MCF 10A (cell line): Measurements from ENCODE around the gene COASY. TPM values are rescaled to one million over a fixed set of nuclear protein-coding genes. Genes with fewer than 3 reads are reported as not detected.

Experiments
- BruUV-seq: library from RNA; stranded (reverse); fragments of 400-500 nt; replicated peaks from 2 replicates; lab custom pipeline; 2021; lab: Mats Ljungman, UMichigan
- CTCF ChIA-PET: fragments of 300-600 bp; sonication (Branson Sonifier 250); formaldehyde crosslinking; extraction: SDS; loops from one replicate; lab custom pipeline; 2021; ENCODE audit warnings: antibody characterized with exemption, inconsistent platforms; lab: Yijun Ruan, JAX
- POLR2A ChIA-PET: fragments of 300-600, 350-650 bp; sonication (Branson Sonifier 250); formaldehyde crosslinking; extraction: SDS; loops from one replicate; lab custom pipeline; 2020; ENCODE audit warnings: antibody characterized with exemption, inconsistent platforms; lab: Yijun Ruan, JAX
- DNase-seq: peaks from one replicate; pipeline ENCODE4 v3.0.0-alpha.2; 2018; ENCODE audit not compliant: unreplicated experiment
- H3K27ac Mint-ChIP-seq: one replicate; pipeline ENCODE4 v1.8.0; 2022; ENCODE audit warnings: mild to moderate bottlenecking, low read depth, mixed read lengths; ENCODE audit not compliant: unreplicated experiment
- H3K27me3 Mint-ChIP-seq: one replicate; pipeline ENCODE4 v1.8.0; 2022; ENCODE audit warnings: mixed read lengths; ENCODE audit not compliant: insufficient read depth, unreplicated experiment
- H3K36me3 Mint-ChIP-seq: one replicate; pipeline ENCODE4 v1.8.0; 2022; ENCODE audit warnings: mild to moderate bottlenecking, moderate library complexity, mixed read lengths; ENCODE audit not compliant: insufficient read depth, unreplicated experiment
- H3K4me1 Mint-ChIP-seq: one replicate; pipeline ENCODE4 v1.8.0; 2022; ENCODE audit warnings: mixed read lengths; ENCODE audit not compliant: insufficient read depth, unreplicated experiment
- H3K4me3 Mint-ChIP-seq: one replicate; pipeline ENCODE4 v1.8.0; 2022; ENCODE audit warnings: mild to moderate bottlenecking, moderate library complexity, mixed read lengths; ENCODE audit not compliant: unreplicated experiment
- H3K9me3 Mint-ChIP-seq: one replicate; pipeline ENCODE4 v1.8.0; 2022; ENCODE audit warnings: mixed read lengths; ENCODE audit not compliant: unreplicated experiment
- intact Hi-C: fragments of 100-400 bp; cut with micrococcal nuclease; formaldehyde crosslinking; loops from 2 replicates; pipeline ENCODE4 v1.14.1; 2022
- total RNA-seq: library from RNA; stranded (reverse); gene quantifications from 2 replicates; pipeline ENCODE4 v1.2.3, GENCODE V29; 2022
- TF ChIP-seq, protein P1 (sequence below): fragments of 200-600 bp; IDR thresholded peaks from one replicate; pipeline ENCODE4 v1.8.0; 2022; ENCODE audit warnings: antibody characterized with exemption, mild to moderate bottlenecking; ENCODE audit not compliant: unreplicated experiment

COASY gene
- total RNA-seq, 1 experiment from 2014 or later = 82.6 TPM

DNA sequence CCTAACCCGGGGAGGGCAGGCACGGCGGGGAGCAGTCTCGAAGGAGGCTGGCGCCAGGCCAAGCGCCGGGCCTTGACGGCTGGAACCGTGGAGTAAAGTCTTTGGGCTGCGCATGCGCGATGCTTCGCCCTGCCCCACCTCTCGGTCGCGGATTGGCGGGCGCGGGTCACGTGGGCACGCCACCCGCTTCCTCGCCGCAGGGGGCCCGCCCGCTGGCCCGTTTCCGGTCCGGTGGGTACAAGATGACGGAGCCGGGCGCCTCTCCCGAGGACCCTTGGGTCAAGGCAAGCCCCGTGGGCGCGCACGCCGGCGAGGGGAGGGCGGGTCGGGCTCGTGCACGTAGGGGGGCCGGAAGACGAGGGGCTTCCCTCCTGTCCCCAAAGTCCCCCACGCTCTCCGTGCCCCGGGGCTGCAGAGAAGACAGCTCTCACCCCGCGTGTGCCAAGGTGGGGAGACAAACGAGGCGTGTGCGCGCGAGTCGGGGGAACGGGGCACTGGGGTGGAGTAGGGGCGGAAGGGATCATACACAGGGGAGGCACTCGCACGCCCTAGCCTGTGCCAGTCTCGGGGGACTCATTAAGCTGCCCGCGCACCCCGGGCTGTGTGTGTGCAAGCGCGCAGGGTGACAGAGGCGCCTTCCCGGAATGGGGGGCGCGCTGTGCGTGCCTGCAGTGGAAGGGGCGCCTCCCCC, 5.1 kb downstream of the COASY start, which contains the start of gene MLX:
TSS of gene MLX (plus strand) at position 218 of the 691 bp plus-strand sequence. CDS start at position 243, 25 bp downstream.
- H3K4me3 Mint-ChIP-seq = peak within 1 kb of the TSS; percentile 79
- peak within 1 kb of the TSS; percentile 90 for H3K27ac Mint-ChIP-seq
- intact Hi-C loops = no loop called here
- no peaks in the 10 kb centered on the region for H3K9me3 Mint-ChIP-seq
- BruUV-seq = no TSS peak
- no peaks in the 10 kb centered on the region for H3K27me3 Mint-ChIP-seq
- TF ChIP-seq, protein P1, sequence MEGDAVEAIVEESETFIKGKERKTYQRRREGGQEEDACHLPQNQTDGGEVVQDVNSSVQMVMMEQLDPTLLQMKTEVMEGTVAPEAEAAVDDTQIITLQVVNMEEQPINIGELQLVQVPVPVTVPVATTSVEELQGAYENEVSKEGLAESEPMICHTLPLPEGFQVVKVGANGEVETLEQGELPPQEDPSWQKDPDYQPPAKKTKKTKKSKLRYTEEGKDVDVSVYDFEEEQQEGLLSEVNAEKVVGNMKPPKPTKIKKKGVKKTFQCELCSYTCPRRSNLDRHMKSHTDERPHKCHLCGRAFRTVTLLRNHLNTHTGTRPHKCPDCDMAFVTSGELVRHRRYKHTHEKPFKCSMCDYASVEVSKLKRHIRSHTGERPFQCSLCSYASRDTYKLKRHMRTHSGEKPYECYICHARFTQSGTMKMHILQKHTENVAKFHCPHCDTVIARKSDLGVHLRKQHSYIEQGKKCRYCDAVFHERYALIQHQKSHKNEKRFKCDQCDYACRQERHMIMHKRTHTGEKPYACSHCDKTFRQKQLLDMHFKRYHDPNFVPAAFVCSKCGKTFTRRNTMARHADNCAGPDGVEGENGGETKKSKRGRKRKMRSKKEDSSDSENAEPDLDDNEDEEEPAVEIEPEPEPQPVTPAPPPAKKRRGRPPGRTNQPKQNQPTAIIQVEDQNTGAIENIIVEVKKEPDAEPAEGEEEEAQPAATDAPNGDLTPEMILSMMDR = no peak
- DNase-seq = peak; percentile 90
- POLR2A ChIA-PET = interaction anchor here (0.6 to 6.2 kb wide), 11 partner anchors 10 to 373 kb away, joined by 3 to 51 read pairs (median 6); partner anchors contain the start of genes BECN1, GHDC, NAGLU and PLEKHH3
- peaks cover 40% of the 10 kb centered on the region for H3K36me3 Mint-ChIP-seq
- peaks cover 13% of the 10 kb centered on the region for H3K4me1 Mint-ChIP-seq
- CTCF ChIA-PET = interaction anchor here (0.7 to 4.0 kb wide), 5 partner anchors 11 to 1046 kb away, joined by 3 to 17 read pairs (median 3); partner anchors contain the start of gene PSMC3IP

DNA sequence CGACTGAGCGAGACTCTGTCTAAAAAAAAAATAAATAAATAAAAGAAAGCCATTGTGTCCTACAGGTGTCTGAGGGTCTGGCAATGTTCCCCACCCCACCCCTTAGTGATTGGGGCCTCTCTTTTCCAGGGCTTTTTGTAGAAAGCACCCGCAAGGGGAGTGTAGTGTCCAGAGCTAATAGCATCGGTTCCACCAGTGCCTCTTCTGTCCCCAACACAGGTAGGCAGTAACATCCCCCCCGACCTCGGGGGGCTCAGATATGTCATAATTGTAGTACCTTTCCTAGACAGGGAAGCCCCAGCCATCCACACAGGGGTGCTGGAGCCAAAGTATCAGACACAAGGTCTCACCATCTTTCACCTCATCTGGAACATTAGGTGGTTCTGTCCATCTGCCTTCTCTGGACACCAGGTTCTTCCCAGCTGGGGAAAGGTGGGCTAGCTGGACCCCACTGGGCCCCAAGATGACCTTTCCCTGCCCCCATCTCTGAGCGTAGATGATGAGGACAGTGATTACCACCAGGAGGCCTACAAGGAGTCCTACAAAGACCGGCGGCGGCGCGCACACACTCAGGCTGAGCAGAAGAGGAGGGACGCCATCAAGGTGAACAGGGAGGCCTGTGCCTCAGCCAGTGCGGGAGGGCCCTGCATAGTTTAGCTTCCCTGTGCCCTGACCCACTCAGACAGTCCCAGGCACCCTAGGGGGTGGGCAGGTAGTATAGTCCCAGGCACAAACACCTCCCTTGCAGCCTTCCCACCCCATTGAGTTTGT, 6.6 kb downstream of the COASY start:
- BruUV-seq = no TSS peak
- no peak for DNase-seq
- POLR2A ChIA-PET = interaction anchor here (0.6 to 6.2 kb wide), 5 partner anchors 9 to 374 kb away, joined by 3 to 51 read pairs (median 6); partner anchors contain the start of genes BECN1, GHDC, NAGLU and PSMC3IP
- CTCF ChIA-PET = interaction anchor here (1.2 to 4.0 kb wide), 3 partner anchors 8 to 20 kb away, joined by 3 to 17 read pairs (median 3); partner anchors contain the start of gene PSMC3IP
- intact Hi-C loops = no loop called here
- Mint-ChIP-seq H3K27ac (peak overlapping the region; percentile 90), H3K27me3 (no peaks in the 10 kb centered on the region), H3K9me3 (no peaks in the 10 kb centered on the region), H3K4me3 (no peak overlapping the region), H3K4me1 (peaks cover 11% of the 10 kb centered on the region), H3K36me3 (peaks cover 52% of the 10 kb centered on the region)
- TF ChIP-seq, protein P1 = no peak

- ChIA-PET CTCF (no interaction called here), POLR2A (interaction anchor here (0.5 to 0.7 kb wide), 2 partner anchors 25 to 37 kb away, joined by 3 read pairs; partner anchors contain the start of gene RETREG3)
- Mint-ChIP-seq H3K4me3 (no peak overlapping the region), H3K36me3 (peaks cover 54% of the 10 kb centered on the region), H3K27ac (no peak overlapping the region), H3K4me1 (peaks cover 20% of the 10 kb centered on the region), H3K9me3 (no peaks in the 10 kb centered on the region), H3K27me3 (no peaks in the 10 kb centered on the region)
- DNase-seq = no peak
- intact Hi-C loops = no loop called here
- TF ChIP-seq, protein P1 = no peak
- no TSS peak for BruUV-seq
Observed at GRCh38 chr17:42571435-42572225, 9.7 kb downstream of the COASY start.
